ENCODE data around the gene SMIM22.

The SMIM22 gene

GRCh38 chr16:4754865-4755264 is 40.3 kb upstream of the SMIM22 start:
- Histone ChIP-seq H3K4me3 (ENCODE audit: low read depth, low read length) (no peak overlapping the region), H3K4me1 (ENCODE audit: control insufficient read depth, insufficient read depth, low read length, unreplicated experiment) (no peaks in the 10 kb centered on the region), H3K27me3 (ENCODE audit: insufficient read depth, low read length) (no peaks in the 10 kb centered on the region), H3K79me2 (ENCODE audit: control insufficient read depth, insufficient read depth, low read length, unreplicated experiment) (no peaks in the 10 kb centered on the region), H3K36me3 (ENCODE audit: insufficient read depth, low read length) (peaks cover 23% of the 10 kb centered on the region), H3K27ac (ENCODE audit: low read depth, low read length) (no peak overlapping the region), H2AFZ (ENCODE audit: low read length, unreplicated experiment) (no peak overlapping the region)

GRCh38 chr16:4755687-4756086 is 39.5 kb upstream of the SMIM22 start:
- H3K79me2 ChIP-seq (ENCODE audit: control insufficient read depth, insufficient read depth, low read length, unreplicated experiment), result no peaks in the 10 kb centered on the region
- no peak overlapping the region for H2AFZ ChIP-seq (ENCODE audit: low read length, unreplicated experiment)
- H3K4me3 ChIP-seq (ENCODE audit: low read depth, low read length), result no peak overlapping the region
- H3K4me1 ChIP-seq (ENCODE audit: control insufficient read depth, insufficient read depth, low read length, unreplicated experiment), result no peaks in the 10 kb centered on the region
- H3K27me3 ChIP-seq (ENCODE audit: insufficient read depth, low read length), result no peaks in the 10 kb centered on the region
- H3K27ac ChIP-seq (ENCODE audit: low read depth, low read length), result no peak overlapping the region
- H3K36me3 ChIP-seq (ENCODE audit: insufficient read depth, low read length), result peaks cover 23% of the 10 kb centered on the region

- Histone ChIP-seq H3K27me3 (ENCODE audit: insufficient read depth, low read length) (no peaks in the 10 kb centered on the region), H3K36me3 (ENCODE audit: insufficient read depth, low read length) (peaks cover 18% of the 10 kb centered on the region), H3K27ac (ENCODE audit: low read depth, low read length) (no peak overlapping the region), H3K4me1 (ENCODE audit: control insufficient read depth, insufficient read depth, low read length, unreplicated experiment) (no peaks in the 10 kb centered on the region), H3K4me3 (ENCODE audit: low read depth, low read length) (no peak overlapping the region), H2AFZ (ENCODE audit: low read length, unreplicated experiment) (no peak overlapping the region), H3K79me2 (ENCODE audit: control insufficient read depth, insufficient read depth, low read length, unreplicated experiment) (peaks cover 7% of the 10 kb centered on the region)
These were observed 34.8 kb upstream of the SMIM22 start for GRCh38 chr16:4760221-4760910.

- no peak overlapping the region for H3K4me3 ChIP-seq (ENCODE audit: low read depth, low read length)
- no peak overlapping the region for H2AFZ ChIP-seq (ENCODE audit: low read length, unreplicated experiment)
- no peak overlapping the region for H3K27ac ChIP-seq (ENCODE audit: low read depth, low read length)
- no peaks in the 10 kb centered on the region for H3K27me3 ChIP-seq (ENCODE audit: insufficient read depth, low read length)
- H3K4me1 ChIP-seq (ENCODE audit: control insufficient read depth, insufficient read depth, low read length, unreplicated experiment), result peaks cover 10% of the 10 kb centered on the region
- peaks cover 24% of the 10 kb centered on the region for H3K79me2 ChIP-seq (ENCODE audit: control insufficient read depth, insufficient read depth, low read length, unreplicated experiment)
- peaks cover 6% of the 10 kb centered on the region; the same call in 1 of the 2 replicates for H3K36me3 ChIP-seq (ENCODE audit: insufficient read depth, low read length)
These were observed 33.0 kb upstream of the SMIM22 start for GRCh38 chr16:4762205-4762604.

- Histone ChIP-seq H3K79me2 (ENCODE audit: control insufficient read depth, insufficient read depth, low read length, unreplicated experiment) (peaks cover 24% of the 10 kb centered on the region), H2AFZ (ENCODE audit: low read length, unreplicated experiment) (no peak overlapping the region), H3K27ac (ENCODE audit: low read depth, low read length) (no peak overlapping the region)
These were observed 31.4 kb upstream of the SMIM22 start for GRCh38 chr16:4763791-4764190.

GRCh38 chr16:4765511-4766474 is 29.4 kb upstream of the SMIM22 start:
- Histone ChIP-seq H2AFZ (ENCODE audit: low read length, unreplicated experiment) (peak overlapping the region; percentile 31), H3K27ac (ENCODE audit: low read depth, low read length) (no peak overlapping the region), H3K36me3 (ENCODE audit: insufficient read depth, low read length) (peaks cover 3% of the 10 kb centered on the region; the same call in 1 of the 2 replicates), H3K27me3 (ENCODE audit: insufficient read depth, low read length) (no peaks in the 10 kb centered on the region), H3K4me3 (ENCODE audit: low read depth, low read length) (peak overlapping the region; percentile 80), H3K79me2 (ENCODE audit: control insufficient read depth, insufficient read depth, low read length, unreplicated experiment) (peaks cover 24% of the 10 kb centered on the region), H3K4me1 (ENCODE audit: control insufficient read depth, insufficient read depth, low read length, unreplicated experiment) (peaks cover 14% of the 10 kb centered on the region)

More at GRCh38 chr16:4763791-4764190, 31.4 kb upstream of the SMIM22 start:
- Histone ChIP-seq H3K4me1 (ENCODE audit: control insufficient read depth, insufficient read depth, low read length, unreplicated experiment) (peaks cover 14% of the 10 kb centered on the region), H3K4me3 (ENCODE audit: low read depth, low read length) (no peak overlapping the region), H3K36me3 (ENCODE audit: insufficient read depth, low read length) (peaks cover 3% of the 10 kb centered on the region; the same call in 1 of the 2 replicates), H3K27me3 (ENCODE audit: insufficient read depth, low read length) (no peaks in the 10 kb centered on the region)

- Histone ChIP-seq H3K27ac (ENCODE audit: low read depth, low read length) (peak within 1 kb of the TSS; percentile 83), H2AFZ (ENCODE audit: low read length, unreplicated experiment) (peak within 1 kb of the TSS; percentile 75)
These were observed 28.1 kb upstream of the SMIM22 start, which contains the start of gene ZNF500 for GRCh38 chr16:4766875-4767628. Gene ZNF500, minus strand, starts transcription at chr16:4767162. Its CDS starts 1,184 bp downstream, at chr16:4765978.

GRCh38 chr16:4767872-4768548 is 27.2 kb upstream of the SMIM22 start:
- no peaks in the 10 kb centered on the region for H3K27me3 ChIP-seq (ENCODE audit: insufficient read depth, low read length)
- peaks cover 3% of the 10 kb centered on the region; the same call in 1 of the 2 replicates for H3K36me3 ChIP-seq (ENCODE audit: insufficient read depth, low read length)
- peaks cover 24% of the 10 kb centered on the region for H3K79me2 ChIP-seq (ENCODE audit: control insufficient read depth, insufficient read depth, low read length, unreplicated experiment)
- H3K4me1 ChIP-seq (ENCODE audit: control insufficient read depth, insufficient read depth, low read length, unreplicated experiment), result peaks cover 14% of the 10 kb centered on the region
- H3K4me3 ChIP-seq (ENCODE audit: low read depth, low read length), result peak overlapping the region; percentile 83
- peak overlapping the region; percentile 83 for H3K27ac ChIP-seq (ENCODE audit: low read depth, low read length)
- peak overlapping the region; percentile 75 for H2AFZ ChIP-seq (ENCODE audit: low read length, unreplicated experiment)

More at GRCh38 chr16:4766875-4767628, 28.1 kb upstream of the SMIM22 start, which contains the start of gene ZNF500:
- Histone ChIP-seq H3K4me3 (ENCODE audit: low read depth, low read length) (peak within 1 kb of the TSS; percentile 83), H3K27me3 (ENCODE audit: insufficient read depth, low read length) (no peaks in the 10 kb centered on the region), H3K79me2 (ENCODE audit: control insufficient read depth, insufficient read depth, low read length, unreplicated experiment) (peaks cover 24% of the 10 kb centered on the region), H3K4me1 (ENCODE audit: control insufficient read depth, insufficient read depth, low read length, unreplicated experiment) (peaks cover 14% of the 10 kb centered on the region), H3K36me3 (ENCODE audit: insufficient read depth, low read length) (peaks cover 3% of the 10 kb centered on the region; the same call in 1 of the 2 replicates)

- H3K27me3 ChIP-seq (ENCODE audit: insufficient read depth, low read length), result no peaks in the 10 kb centered on the region
- peak overlapping the region; percentile 95 for H2AFZ ChIP-seq (ENCODE audit: low read length, unreplicated experiment)
- H3K27ac ChIP-seq (ENCODE audit: low read depth, low read length), result peak overlapping the region; percentile 83
- H3K36me3 ChIP-seq (ENCODE audit: insufficient read depth, low read length), result peaks cover 3% of the 10 kb centered on the region; the same call in 1 of the 2 replicates
- peaks cover 24% of the 10 kb centered on the region for H3K79me2 ChIP-seq (ENCODE audit: control insufficient read depth, insufficient read depth, low read length, unreplicated experiment)
- H3K4me1 ChIP-seq (ENCODE audit: control insufficient read depth, insufficient read depth, low read length, unreplicated experiment), result peaks cover 14% of the 10 kb centered on the region
- H3K4me3 ChIP-seq (ENCODE audit: low read depth, low read length), result peak overlapping the region; percentile 83
These were observed 26.4 kb upstream of the SMIM22 start for GRCh38 chr16:4768549-4769305.
